Hematopoietic multipotent progenitor cell treated with erythropoietin and hydrocortisone succinate and interleukin-3 and kit ligand, for 15 days (in vitro differentiated cells): Measurements from ENCODE around the gene C9orf43.

Experiments used
- DNase-seq: peaks from one replicate; pipeline ENCODE4 v3.0.0-alpha.2; 2015; ENCODE audit warnings: low spot score

C9orf43 gene

GRCh38 chr9:113468716-113469448, 58.3 kb downstream of the C9orf43 start:
- DNase-seq = no peak

GRCh38 chr9:113471143-113471542, 60.6 kb downstream of the C9orf43 start:
- DNase-seq = no peak

DNA sequence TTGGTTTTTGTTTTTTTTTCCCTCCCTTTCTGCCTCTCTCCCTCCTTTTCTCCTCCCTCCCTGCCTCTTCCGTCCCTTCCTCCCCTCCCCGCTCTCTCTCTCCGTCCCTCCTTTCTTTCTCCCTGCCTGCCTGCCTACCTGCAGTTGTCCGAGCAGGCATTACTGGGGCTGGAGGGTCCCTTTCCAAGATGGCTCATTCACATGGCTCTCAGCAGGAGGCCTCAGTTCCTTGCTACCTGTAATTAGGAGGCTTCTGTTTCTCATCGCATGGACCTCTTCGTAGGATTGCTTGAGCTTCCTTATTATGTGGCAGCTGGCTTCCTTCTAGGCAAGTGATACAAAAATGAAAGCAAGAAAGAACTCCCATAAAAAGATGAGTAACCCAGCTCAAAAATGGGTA, 61.0 kb downstream of the C9orf43 start:
- DNase-seq = no peak

- DNase-seq = no peak
These were observed 61.7 kb downstream of the C9orf43 start for GRCh38 chr9:113472199-113472598.

DNA sequence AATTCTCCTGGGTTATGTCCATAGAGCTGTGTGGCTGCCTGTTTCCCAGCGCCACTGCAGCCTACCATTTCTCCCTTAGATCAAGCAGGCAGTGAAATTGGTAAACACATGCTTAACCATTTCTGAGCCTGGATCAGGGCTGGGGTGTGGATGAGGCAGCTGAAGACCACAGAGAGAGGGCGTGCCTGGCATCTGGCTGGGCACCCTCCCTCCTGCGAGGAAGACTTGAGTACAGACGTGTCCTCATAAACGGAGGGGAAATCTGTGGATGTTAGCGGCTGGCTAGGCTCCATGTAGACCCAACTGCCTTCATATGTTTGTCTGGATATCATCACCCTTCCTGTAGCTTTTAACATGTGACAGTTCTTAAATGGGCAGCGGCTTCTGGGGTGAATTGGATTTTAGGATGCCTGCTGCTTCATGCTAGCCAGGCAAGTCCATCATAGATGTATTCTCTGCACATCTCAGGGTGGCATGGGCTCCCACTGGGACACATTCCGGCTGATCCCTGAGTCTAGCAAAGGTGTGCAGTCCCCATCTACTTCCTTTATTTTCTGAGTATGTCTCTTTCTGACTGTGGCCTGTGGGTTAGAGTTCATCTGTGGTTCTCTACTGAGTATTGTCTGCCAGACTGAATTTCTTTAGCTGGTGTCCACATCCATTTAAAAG, 63.9 kb downstream of the C9orf43 start:
- DNase-seq = no peak

- DNase-seq = no peak
These were observed 64.5 kb downstream of the C9orf43 start for GRCh38 chr9:113475031-113475430.

DNA sequence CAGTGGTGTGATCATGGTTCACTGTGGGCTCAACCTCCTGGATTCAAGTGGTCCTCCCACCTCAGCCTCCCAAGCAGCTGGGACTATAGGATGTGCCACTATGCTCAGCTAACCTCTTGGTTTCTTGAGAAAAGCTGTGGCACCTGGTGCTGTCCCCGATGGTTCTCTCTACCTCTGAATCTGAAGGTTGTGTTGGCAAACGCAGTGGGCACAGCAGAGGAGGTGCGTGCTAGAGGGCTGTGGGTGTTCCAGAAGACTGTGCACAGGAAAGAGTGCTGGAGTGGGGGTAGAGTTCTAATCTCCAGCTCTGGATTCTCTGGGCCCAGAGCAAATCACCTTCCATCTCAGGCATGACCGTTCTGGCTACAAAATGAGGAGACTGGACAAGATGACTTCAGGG, 65.4 kb downstream of the C9orf43 start:
- no peak for DNase-seq

GRCh38 chr9:113476511-113476916, 66.0 kb downstream of the C9orf43 start:
- DNase-seq = no peak

DNA sequence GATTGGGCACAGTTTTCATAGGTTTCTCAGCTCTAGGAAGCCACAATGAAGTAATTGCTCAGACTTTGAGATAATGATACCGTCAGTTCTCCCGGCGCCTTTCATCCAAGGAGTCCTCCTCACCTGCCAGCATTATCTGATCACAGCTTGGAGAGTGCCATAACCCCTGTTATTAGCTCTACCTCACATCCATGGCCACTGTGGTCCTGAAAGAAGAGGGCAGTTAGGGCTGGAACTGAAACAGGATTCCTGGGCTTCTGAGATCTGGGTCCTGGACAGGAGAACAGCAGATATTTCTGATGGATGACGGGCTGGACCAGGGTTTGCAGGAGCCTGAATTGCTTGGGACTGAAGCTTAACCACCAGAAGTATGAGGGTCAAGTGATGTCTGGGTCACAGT, 66.5 kb downstream of the C9orf43 start:
- DNase-seq = no peak

DNA sequence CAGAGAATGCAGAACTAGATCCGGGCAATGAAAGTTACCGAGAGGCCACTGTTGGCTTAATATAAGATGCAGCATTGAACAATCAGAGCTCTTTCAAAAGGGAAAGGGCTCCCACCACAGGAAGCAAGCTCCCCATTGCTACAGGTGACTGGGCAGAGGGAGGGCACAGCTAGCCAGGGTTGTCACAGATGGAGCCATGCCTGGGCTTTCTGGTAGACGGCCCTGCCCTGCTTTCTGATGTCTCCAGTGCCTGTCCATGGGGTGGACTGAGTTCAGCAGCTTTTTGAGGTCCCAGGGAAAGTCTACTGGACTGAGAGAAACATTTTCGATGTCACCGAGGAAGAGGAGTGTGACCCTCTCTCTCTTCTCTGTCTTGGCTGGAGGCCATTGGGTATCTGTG, 67.1 kb downstream of the C9orf43 start:
- DNase-seq = no peak

DNA sequence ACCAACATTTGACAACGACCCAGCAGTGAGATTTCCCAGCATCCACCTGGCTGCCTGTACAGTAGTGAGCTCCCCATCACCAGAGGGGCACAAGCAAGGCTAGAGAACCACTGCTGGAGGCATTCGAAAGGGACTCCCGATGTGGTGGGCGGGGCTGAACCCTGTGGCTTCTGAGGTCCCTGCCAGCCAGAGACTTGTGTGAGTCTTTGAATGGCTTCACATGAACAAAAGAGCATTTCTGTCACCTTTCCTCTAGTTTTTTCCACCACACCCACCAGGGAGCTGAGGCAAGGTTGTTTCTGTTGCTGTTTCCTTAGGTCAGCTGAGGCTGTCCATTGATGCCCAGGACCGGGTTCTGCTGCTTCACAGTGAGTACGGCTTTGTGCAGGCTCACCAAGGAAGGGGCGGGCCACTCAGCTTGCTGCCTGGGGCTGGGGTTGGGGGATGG, 68.7 kb downstream of the C9orf43 start:
- DNase-seq = no peak
